HFF-Myc (cell line): ENCODE data around the gene RPL22.
A peak's percentile ranks its signal among the peaks of the same experiment; 100 is the strongest.

ENCODE experiments used
- DNase-seq: peaks from one replicate; pipeline ENCODE4 v3.0.0-alpha.2; 2011; ENCODE audit warnings: low read depth; ENCODE audit errors: extremely low read depth
- H3K4me3 ChIP-seq: replicated peaks from 2 replicates; pipeline ENCODE4 v1.5.1; 2011; ENCODE audit warnings: low read depth, mild to moderate bottlenecking, control low read depth, low read length
- CTCF ChIP-seq: IDR thresholded peaks from 2 replicates; pipeline ENCODE4 v1.5.1; 2012; ENCODE audit warnings: mild to moderate bottlenecking, low read depth, low read length, control low read depth; ENCODE audit errors: missing control alignments

The RPL22 gene

GRCh38 chr1:6177681-6178380 lies 21.6 kb downstream of the RPL22 start:
- no peak for TF ChIP-seq CTCF
- no peak for DNase-seq
- H3K4me3 ChIP-seq, result no peak overlapping the region

- H3K4me3 ChIP-seq, result no peak overlapping the region
- no peak for TF ChIP-seq CTCF
These were observed 22.6 kb downstream of the RPL22 start for GRCh38 chr1:6176779-6177178.

GRCh38 chr1:6175411-6175828 lies 24.0 kb downstream of the RPL22 start:
- DNase-seq, result no peak
- TF ChIP-seq CTCF, result no peak
- H3K4me3 ChIP-seq, result no peak overlapping the region

More at GRCh38 chr1:6176779-6177178, 22.6 kb downstream of the RPL22 start:
- no peak for DNase-seq

- no peak for DNase-seq
- H3K4me3 ChIP-seq, result no peak overlapping the region
- no peak for TF ChIP-seq CTCF
These were observed 24.6 kb downstream of the RPL22 start for GRCh38 chr1:6174621-6175410.

- no peak for DNase-seq
- no peak for TF ChIP-seq CTCF
- no peak overlapping the region for H3K4me3 ChIP-seq
These were observed 26.8 kb downstream of the RPL22 start for GRCh38 chr1:6172549-6172948.

GRCh38 chr1:6171548-6172124 lies 27.8 kb downstream of the RPL22 start:
- H3K4me3 ChIP-seq, result no peak overlapping the region
- peak; percentile 60 for TF ChIP-seq CTCF
- DNase-seq, result no peak
